CD4-positive, alpha-beta T cell treated with Interleukin-15 for 4 hours (primary cell): ENCODE results near the gene HMG20B.
"Not testable (repeated sequence)": the region's sequence is repeated elsewhere in the genome, so short reads cannot be mapped to it uniquely, and the experiment has no call there.

ENCODE experiments used
- DNase-seq: peaks from one replicate; pipeline ENCODE4 v3.0.0-alpha.2; 2020; ENCODE audit warnings: low spot score

HMG20B gene

GRCh38 chr19:3572855-3573161 is at the start of gene HMG20B:
Gene HMG20B (plus strand): TSS chr19:3572944. CDS start chr19:3573310, 366 bp downstream.
- no peak for DNase-seq

GRCh38 chr19:3523361-3524077 is 49.2 kb upstream of the HMG20B start:
- no peak for DNase-seq

- DNase-seq: no peak
Measured at GRCh38 chr19:3524078-3524842, 48.5 kb upstream of the HMG20B start.

GRCh38 chr19:3524904-3525451 is 47.8 kb upstream of the HMG20B start:
- no peak for DNase-seq

- no peak for DNase-seq
Measured at GRCh38 chr19:3526507-3527237, 46.1 kb upstream of the HMG20B start.

- DNase-seq: no peak
Measured at GRCh38 chr19:3527238-3527910, 45.4 kb upstream of the HMG20B start.

- no peak for DNase-seq
Measured at GRCh38 chr19:3528080-3528479, 44.7 kb upstream of the HMG20B start.

- DNase-seq: no peak
Measured at GRCh38 chr19:3528539-3529211, 44.1 kb upstream of the HMG20B start.

- DNase-seq: not testable (repeated sequence)
Measured at GRCh38 chr19:3529299-3529698, 43.4 kb upstream of the HMG20B start.

- no peak for DNase-seq
Measured at GRCh38 chr19:3530389-3530788, 42.4 kb upstream of the HMG20B start.

- DNase-seq: no peak
Measured at GRCh38 chr19:3531716-3532115, 41.0 kb upstream of the HMG20B start.

GRCh38 chr19:3532154-3532786 is 40.5 kb upstream of the HMG20B start:
- DNase-seq: no peak

GRCh38 chr19:3533033-3533432 is 39.7 kb upstream of the HMG20B start:
- no peak for DNase-seq

- DNase-seq: no peak
Measured at GRCh38 chr19:3533563-3534216, 39.1 kb upstream of the HMG20B start.

GRCh38 chr19:3534375-3535234 is 38.1 kb upstream of the HMG20B start:
- DNase-seq: no peak

- no peak for DNase-seq
Measured at GRCh38 chr19:3535235-3535535, 37.6 kb upstream of the HMG20B start.

- DNase-seq: no peak
Measured at GRCh38 chr19:3535563-3535965, 37.2 kb upstream of the HMG20B start.

GRCh38 chr19:3535981-3536380 is 36.8 kb upstream of the HMG20B start:
- DNase-seq: no peak

GRCh38 chr19:3536429-3537100 is 36.2 kb upstream of the HMG20B start:
- DNase-seq: no peak
